ENCODE measurements around the gene AP5Z1. TPM values are rescaled to one million over a fixed set of nuclear protein-coding genes. Genes with fewer than 3 reads are reported as not detected.

AP5Z1 gene
- total RNA-seq, 1 experiment from 2014 or later = 44.0 TPM

- Histone ChIP-seq H3K27me3 (ENCODE audit: insufficient read depth, low read depth) (no peaks in the 10 kb centered on the region), H3K4me2 (no peak overlapping the region), H3K79me2 (ENCODE audit: low read depth) (no peaks in the 10 kb centered on the region), H3K36me3 (ENCODE audit: low read depth) (no peaks in the 10 kb centered on the region), H4K20me1 (ENCODE audit: insufficient read depth) (peaks cover 10% of the 10 kb centered on the region; the same call in 1 of the 2 replicates), H3K27ac (no peak overlapping the region), H3F3A (ENCODE audit: insufficient read depth, low read depth) (no peaks in the 10 kb centered on the region), H3K9me3 (ENCODE audit: insufficient read depth, low read depth) (no peaks in the 10 kb centered on the region), H3K4me3 (no peak overlapping the region), H3K9me2 (ENCODE audit: insufficient read depth) (no peaks in the 10 kb centered on the region), H2AFZ (no peak overlapping the region), H3K4me1 (replicated peaks; ENCODE audit: insufficient read depth) (no peaks in the 10 kb centered on the region)
- DNase-seq = no peak
- POLR2A ChIA-PET (ENCODE audit: unreplicated experiment) = no interaction called here
- intact Hi-C loops (cut with micrococcal nuclease; ENCODE audit: unreplicated experiment) = no loop called here
- BruUV-seq (replicated peaks) = no TSS peak
- TF ChIP-seq EZH2 (IDR thresholded peaks at IDR 0.05; ENCODE audit: low read depth) (no peak), CTCF (conservative IDR thresholded peaks at IDR 0.05) (no peak)
- CTCF ChIA-PET = no interaction called here
These were observed 12.1 kb downstream of the AP5Z1 start for GRCh38 chr7:4787541-4787940.

- no peaks in the 10 kb centered on the region for H3K9me3 ChIP-seq (ENCODE audit: insufficient read depth, low read depth)
- H3F3A ChIP-seq (ENCODE audit: insufficient read depth, low read depth) = no peaks in the 10 kb centered on the region
- no TSS peak for BruUV-seq (replicated peaks)
- no peak overlapping the region for H3K4me3 ChIP-seq
- H2AFZ ChIP-seq = no peak overlapping the region
- no peak overlapping the region for H3K27ac ChIP-seq
- intact Hi-C loops (cut with micrococcal nuclease; ENCODE audit: unreplicated experiment) = no loop called here
- ChIA-PET POLR2A (ENCODE audit: unreplicated experiment) (no interaction called here), CTCF (no interaction called here)
- H3K4me2 ChIP-seq = no peak overlapping the region
- H3K4me1 ChIP-seq (replicated peaks; ENCODE audit: insufficient read depth) = no peaks in the 10 kb centered on the region
- no peaks in the 10 kb centered on the region for H3K36me3 ChIP-seq (ENCODE audit: low read depth)
- DNase-seq = no peak
- peaks cover 10% of the 10 kb centered on the region; the same call in 1 of the 2 replicates for H4K20me1 ChIP-seq (ENCODE audit: insufficient read depth)
- no peak for TF ChIP-seq CTCF (conservative IDR thresholded peaks at IDR 0.05)
- H3K27me3 ChIP-seq (ENCODE audit: insufficient read depth, low read depth) = no peaks in the 10 kb centered on the region
- H3K79me2 ChIP-seq (ENCODE audit: low read depth) = no peaks in the 10 kb centered on the region
- H3K9me2 ChIP-seq (ENCODE audit: insufficient read depth) = no peaks in the 10 kb centered on the region
These were observed 12.7 kb downstream of the AP5Z1 start for GRCh38 chr7:4787947-4788626.

GRCh38 chr7:4788627-4789189 is 13.3 kb downstream of the AP5Z1 start:
- BruUV-seq (replicated peaks) = no TSS peak
- ChIA-PET CTCF (no interaction called here), POLR2A (ENCODE audit: unreplicated experiment) (no interaction called here)
- H3K9me3 ChIP-seq (ENCODE audit: insufficient read depth, low read depth) = no peaks in the 10 kb centered on the region
- no peaks in the 10 kb centered on the region for H3K4me1 ChIP-seq (replicated peaks; ENCODE audit: insufficient read depth)
- H3F3A ChIP-seq (ENCODE audit: insufficient read depth, low read depth) = no peaks in the 10 kb centered on the region
- H3K36me3 ChIP-seq (ENCODE audit: low read depth) = no peaks in the 10 kb centered on the region
- no peak overlapping the region for H3K4me2 ChIP-seq
- H3K9me2 ChIP-seq (ENCODE audit: insufficient read depth) = no peaks in the 10 kb centered on the region
- no peaks in the 10 kb centered on the region for H3K79me2 ChIP-seq (ENCODE audit: low read depth)
- intact Hi-C loops (cut with micrococcal nuclease; ENCODE audit: unreplicated experiment) = no loop called here
- TF ChIP-seq CTCF (conservative IDR thresholded peaks at IDR 0.05) (no peak), EZH2 (IDR thresholded peaks at IDR 0.05; ENCODE audit: low read depth) (no peak)
- no peaks in the 10 kb centered on the region for H3K27me3 ChIP-seq (ENCODE audit: insufficient read depth, low read depth)
- H3K27ac ChIP-seq = no peak overlapping the region
- H2AFZ ChIP-seq = no peak overlapping the region
- H3K4me3 ChIP-seq = no peak overlapping the region
- DNase-seq = no peak
- peaks cover 10% of the 10 kb centered on the region; the same call in 1 of the 2 replicates for H4K20me1 ChIP-seq (ENCODE audit: insufficient read depth)

All from PC-9 (cell line).